Chondrocyte (in vitro differentiated cells): ENCODE results near the gene LCE6A. TPM values are rescaled to one million over a fixed set of nuclear protein-coding genes. Genes with fewer than 3 reads are reported as not detected.

Experiments
- DNase-seq: peaks from one replicate; pipeline ENCODE4 v3.0.0; 2021; ENCODE audit warnings: mixed read lengths, low spot score
- H3K27ac Mint-ChIP-seq: one replicate; pipeline ENCODE4 v1.8.0; 2021; ENCODE audit warnings: mild to moderate bottlenecking, moderate library complexity, mixed read lengths; ENCODE audit not compliant: unreplicated experiment
- H3K27me3 Mint-ChIP-seq: 2 replicates; pipeline ENCODE4 v1.8.0; 2021; ENCODE audit warnings: low read depth, mixed read lengths
- H3K36me3 Mint-ChIP-seq: 2 replicates; pipeline ENCODE4 v1.8.0; 2021; ENCODE audit warnings: low read depth, mixed read lengths
- H3K4me1 Mint-ChIP-seq: 2 replicates; pipeline ENCODE4 v1.8.0; 2021; ENCODE audit warnings: low read depth, mild to moderate bottlenecking, mixed read lengths
- H3K4me3 Mint-ChIP-seq: one replicate; pipeline ENCODE4 v1.8.0; 2021; ENCODE audit warnings: mild to moderate bottlenecking, moderate library complexity, mixed read lengths; ENCODE audit not compliant: unreplicated experiment
- H3K9me3 Mint-ChIP-seq: 2 replicates; pipeline ENCODE4 v1.8.0; 2021; ENCODE audit warnings: low read depth, mixed read lengths
- total RNA-seq: library from RNA; stranded (reverse); gene quantifications from 3 replicates; pipeline ENCODE4 v1.2.1, GENCODE V29; 2021
- TF ChIP-seq, protein P1 (sequence below): fragments of 200-600 bp; sonication (generic); IDR thresholded peaks from 2 replicates; pipeline ENCODE4 v1.5.0; 2021; ENCODE audit warnings: antibody characterized with exemption, mild to moderate bottlenecking, moderate library complexity

The LCE6A gene
- total RNA-seq, 1 donor from 2014 or later: not detected

- Mint-ChIP-seq H3K27ac (no peak within 1 kb of the TSS), H3K36me3 (no peaks in the 10 kb centered on the region), H3K27me3 (no peaks in the 10 kb centered on the region), H3K4me1 (no peaks in the 10 kb centered on the region), H3K4me3 (no peak within 1 kb of the TSS), H3K9me3 (peaks cover 12% of the 10 kb centered on the region)
- no peak for DNase-seq
- TF ChIP-seq, protein P1, sequence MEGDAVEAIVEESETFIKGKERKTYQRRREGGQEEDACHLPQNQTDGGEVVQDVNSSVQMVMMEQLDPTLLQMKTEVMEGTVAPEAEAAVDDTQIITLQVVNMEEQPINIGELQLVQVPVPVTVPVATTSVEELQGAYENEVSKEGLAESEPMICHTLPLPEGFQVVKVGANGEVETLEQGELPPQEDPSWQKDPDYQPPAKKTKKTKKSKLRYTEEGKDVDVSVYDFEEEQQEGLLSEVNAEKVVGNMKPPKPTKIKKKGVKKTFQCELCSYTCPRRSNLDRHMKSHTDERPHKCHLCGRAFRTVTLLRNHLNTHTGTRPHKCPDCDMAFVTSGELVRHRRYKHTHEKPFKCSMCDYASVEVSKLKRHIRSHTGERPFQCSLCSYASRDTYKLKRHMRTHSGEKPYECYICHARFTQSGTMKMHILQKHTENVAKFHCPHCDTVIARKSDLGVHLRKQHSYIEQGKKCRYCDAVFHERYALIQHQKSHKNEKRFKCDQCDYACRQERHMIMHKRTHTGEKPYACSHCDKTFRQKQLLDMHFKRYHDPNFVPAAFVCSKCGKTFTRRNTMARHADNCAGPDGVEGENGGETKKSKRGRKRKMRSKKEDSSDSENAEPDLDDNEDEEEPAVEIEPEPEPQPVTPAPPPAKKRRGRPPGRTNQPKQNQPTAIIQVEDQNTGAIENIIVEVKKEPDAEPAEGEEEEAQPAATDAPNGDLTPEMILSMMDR: no peak
Observed at GRCh38 chr1:152827173-152827572, 15.5 kb upstream of the LCE6A start, which contains the start of gene LCE1A. LCE1A (plus strand) TSS chr1:152827473; CDS start chr1:152827473, 0 bp downstream.

- H3K27me3 Mint-ChIP-seq: no peaks in the 10 kb centered on the region
- no peak overlapping the region for H3K27ac Mint-ChIP-seq
- H3K4me1 Mint-ChIP-seq: no peaks in the 10 kb centered on the region
- H3K4me3 Mint-ChIP-seq: no peak overlapping the region
- TF ChIP-seq, protein P1: no peak
- DNase-seq: no peak
- no peaks in the 10 kb centered on the region for H3K36me3 Mint-ChIP-seq
- H3K9me3 Mint-ChIP-seq: peaks cover 2% of the 10 kb centered on the region
Observed at GRCh38 chr1:152836870-152837269, 5.8 kb upstream of the LCE6A start.

DNA sequence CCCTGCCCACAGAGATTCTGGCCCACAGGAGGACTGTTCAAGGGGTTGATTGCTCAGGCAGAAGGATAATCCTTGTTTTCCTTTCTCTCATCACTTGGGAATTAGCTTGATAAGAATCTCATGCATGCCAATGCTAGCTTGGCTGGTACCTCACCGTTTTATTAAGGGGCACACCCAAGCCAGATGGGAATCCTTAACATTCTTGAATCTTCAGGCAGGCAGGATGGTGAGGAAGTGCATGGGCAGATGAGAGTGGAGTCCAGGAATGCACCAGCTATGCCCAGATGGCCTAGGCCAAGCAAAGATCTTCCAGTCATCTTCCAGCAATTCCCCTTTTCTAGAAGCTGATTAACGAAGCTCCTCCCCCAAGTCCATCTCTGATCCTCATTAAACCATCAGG is 13.0 kb downstream of the LCE6A start:
- no peaks in the 10 kb centered on the region for H3K36me3 Mint-ChIP-seq
- no peaks in the 10 kb centered on the region for H3K27me3 Mint-ChIP-seq
- no peak overlapping the region for H3K4me3 Mint-ChIP-seq
- no peaks in the 10 kb centered on the region for H3K4me1 Mint-ChIP-seq
- H3K9me3 Mint-ChIP-seq: no peaks in the 10 kb centered on the region
- DNase-seq: no peak
- TF ChIP-seq, protein P1: no peak
- no peak overlapping the region for H3K27ac Mint-ChIP-seq

- no peaks in the 10 kb centered on the region for H3K36me3 Mint-ChIP-seq
- no peak overlapping the region for H3K27ac Mint-ChIP-seq
- no peak for DNase-seq
- H3K4me1 Mint-ChIP-seq: no peaks in the 10 kb centered on the region
- no peak overlapping the region for H3K4me3 Mint-ChIP-seq
- TF ChIP-seq, protein P1: no peak
- H3K27me3 Mint-ChIP-seq: peaks cover 3% of the 10 kb centered on the region
- no peaks in the 10 kb centered on the region for H3K9me3 Mint-ChIP-seq
Observed at GRCh38 chr1:152858062-152858461, 15.4 kb downstream of the LCE6A start.

DNA sequence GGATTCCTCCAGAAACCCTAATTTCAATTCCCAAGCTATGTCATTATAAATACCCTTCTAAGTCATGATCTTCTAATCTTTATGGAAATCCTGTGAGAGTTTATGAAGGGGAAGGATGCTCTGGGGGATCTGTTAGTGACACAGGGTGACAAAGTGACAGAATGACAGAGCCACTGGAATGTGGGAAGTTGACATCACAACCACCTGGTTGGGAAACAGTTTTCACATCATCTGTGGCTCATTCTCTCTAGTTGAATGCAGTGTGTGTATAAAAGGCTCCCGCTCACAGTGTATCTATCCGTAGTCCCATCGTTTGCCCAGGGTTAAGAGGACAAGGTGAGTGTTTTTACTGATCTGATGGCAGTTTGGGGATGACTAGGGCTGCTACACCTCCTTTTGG is 17.0 kb downstream of the LCE6A start, which contains the start of gene LCE7A:
LCE7A (plus strand) TSS at position 301 of the 400 bp plus-strand sequence. CDS start 702 bp downstream, outside the sequence.
- Mint-ChIP-seq H3K9me3 (no peaks in the 10 kb centered on the region), H3K27me3 (peaks cover 3% of the 10 kb centered on the region)
- DNase-seq: no peak

More for the DNA sequence above, 17.0 kb downstream of the LCE6A start, which contains the start of gene LCE7A:
- Mint-ChIP-seq H3K36me3 (no peaks in the 10 kb centered on the region), H3K4me1 (no peaks in the 10 kb centered on the region), H3K27ac (no peak within 1 kb of the TSS), H3K4me3 (no peak within 1 kb of the TSS)
- TF ChIP-seq, protein P1: no peak
